SK-N-SH treated with all-trans-retinoic acid at 6 μM for 48 hours (cell line): ENCODE data around the gene SELENOI.

Source experiments
- ATAC-seq: fragments of 200-7000 bp; cut with Tn5 transposase; 3 replicates; pipeline ENCODE4 v1.9.1; 2020; ENCODE audit warnings: mild to moderate bottlenecking, moderate library complexity
- ARNTL ChIP-seq: fragments of 450-650 bp; formaldehyde crosslinking; IDR thresholded peaks from 2 replicates; pipeline ENCODE4 v1.5.0; 2020; ENCODE audit warnings: low read depth, mild to moderate bottlenecking, moderate library complexity, borderline replicate concordance
- BACH2 ChIP-seq: fragments of 250-450 bp; sonication (Bioruptor Pico); IDR thresholded peaks from 2 replicates; pipeline ENCODE4 v1.9.0; 2021; ENCODE audit warnings: mild to moderate bottlenecking, borderline replicate concordance
- CSDC2 ChIP-seq: fragments of 250-450 bp; sonication (Bioruptor Pico); IDR thresholded peaks from 2 replicates; pipeline ENCODE4 v1.5.0; 2020; ENCODE audit warnings: mild to moderate bottlenecking, moderate library complexity
- CSRNP3 ChIP-seq: fragments of 250-450 bp; sonication (Bioruptor Pico); IDR thresholded peaks from 2 replicates; pipeline ENCODE4 v1.5.1; 2021; ENCODE audit warnings: mild to moderate bottlenecking, moderate library complexity
- GLIS3 ChIP-seq: fragments of 250-450 bp; sonication (Bioruptor Pico); IDR thresholded peaks from 2 replicates; pipeline ENCODE4 v1.5.0; 2020; ENCODE audit warnings: mild to moderate bottlenecking, moderate library complexity
- ISL1 ChIP-seq: fragments of 250-450 bp; sonication (Bioruptor Pico); IDR thresholded peaks from 2 replicates; pipeline ENCODE4 v2.1.2; 2022; ENCODE audit warnings: mild to moderate bottlenecking, moderate library complexity
- OSR1 ChIP-seq: fragments of 250-450 bp; sonication (Bioruptor Pico); IDR thresholded peaks from 2 replicates; pipeline ENCODE4 v1.8.0; 2022; ENCODE audit warnings: moderate library complexity, mild to moderate bottlenecking, inconsistent platforms
- PPARA ChIP-seq: fragments of 250-450 bp; sonication (Bioruptor Pico); IDR thresholded peaks from 2 replicates; pipeline ENCODE4 v1.5.0; 2020; ENCODE audit warnings: mild to moderate bottlenecking, borderline replicate concordance
- RARB ChIP-seq: fragments of 250-450 bp; sonication (Bioruptor Pico); IDR thresholded peaks from 2 replicates; pipeline ENCODE4 v1.8.0; 2021; ENCODE audit warnings: mild to moderate bottlenecking, moderate library complexity
- SNAI2 ChIP-seq: fragments of 250-450 bp; sonication (Bioruptor Pico); IDR thresholded peaks from 2 replicates; pipeline ENCODE4 v1.5.0; 2020; ENCODE audit warnings: mild to moderate bottlenecking, moderate library complexity
- TCF4 ChIP-seq: fragments of 250-450 bp; sonication (Bioruptor Pico); IDR thresholded peaks from 2 replicates; pipeline ENCODE4 v1.8.0; 2021; ENCODE audit warnings: mild to moderate bottlenecking, moderate library complexity, borderline replicate concordance
- TOX ChIP-seq: fragments of 250-450 bp; sonication (Bioruptor Pico); IDR thresholded peaks from 2 replicates; pipeline ENCODE4 v1.8.0; 2021; ENCODE audit warnings: mild to moderate bottlenecking, moderate library complexity, borderline replicate concordance
- ZC3H10 ChIP-seq: fragments of 250-450 bp; sonication (Bioruptor Pico); IDR thresholded peaks from 2 replicates; pipeline ENCODE4 v1.5.1; 2021; ENCODE audit warnings: mild to moderate bottlenecking, moderate library complexity
- ZFP30 ChIP-seq: fragments of 450-650 bp; formaldehyde crosslinking; IDR thresholded peaks from 2 replicates; pipeline ENCODE4 v1.5.0; 2022; ENCODE audit warnings: mild to moderate bottlenecking, moderate library complexity
- ZNF565 ChIP-seq: fragments of 450-650 bp; formaldehyde crosslinking; conservative IDR thresholded peaks from 2 replicates; pipeline ENCODE4 v1.5.0; 2020; ENCODE audit warnings: low read depth, mild to moderate bottlenecking, moderate library complexity
- ZNF70 ChIP-seq: fragments of 450-650 bp; formaldehyde crosslinking; IDR thresholded peaks from 2 replicates; pipeline ENCODE4 v1.5.0; 2020; ENCODE audit warnings: mild to moderate bottlenecking, moderate library complexity
- ZNF8 ChIP-seq: fragments of 450-650 bp; formaldehyde crosslinking; IDR thresholded peaks from 2 replicates; pipeline ENCODE4 v1.5.0; 2020; ENCODE audit warnings: mild to moderate bottlenecking, moderate library complexity
- TF ChIP-seq, protein P1 (sequence below): fragments of 250-450 bp; sonication (Bioruptor Pico); IDR thresholded peaks from 2 replicates; pipeline ENCODE4 v1.5.0; 2020; ENCODE audit warnings: mild to moderate bottlenecking, moderate library complexity
- TF ChIP-seq, protein P2 (sequence below): fragments of 250-450 bp; sonication (Bioruptor Pico); IDR thresholded peaks from 2 replicates; pipeline ENCODE4 v1.8.0; 2020; ENCODE audit warnings: mild to moderate bottlenecking, moderate library complexity, borderline replicate concordance

The SELENOI gene

DNA sequence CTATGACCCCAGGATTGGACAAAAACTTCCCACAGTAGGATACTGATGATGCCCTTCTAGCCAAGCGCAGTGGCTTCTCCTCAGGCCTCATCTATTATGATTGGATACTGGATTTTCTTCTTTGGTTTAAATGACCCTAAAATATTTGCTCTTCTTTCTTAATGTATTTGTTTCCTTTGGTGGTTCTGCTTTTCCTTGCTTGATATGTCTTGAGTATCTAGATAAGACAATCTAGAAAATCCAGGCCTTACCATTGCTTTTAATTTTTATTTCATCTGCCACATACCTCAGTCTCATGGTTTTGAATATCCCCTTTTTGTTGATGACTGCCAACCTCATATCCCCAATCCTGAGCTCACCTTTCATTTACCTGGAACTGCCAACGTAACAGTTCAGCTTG lies 96.4 kb downstream of the SELENOI start:
- TF ChIP-seq TOX (CRISPR knock-in tag) (no peak), CSDC2 (CRISPR knock-in tag) (no peak), ZNF70 (CRISPR knock-in tag) (no peak), ISL1 (CRISPR knock-in tag) (no peak), PPARA (CRISPR knock-in tag) (no peak), CSRNP3 (CRISPR knock-in tag) (no peak), SNAI2 (no peak), ZFP30 (CRISPR knock-in tag) (no peak)
- TF ChIP-seq, protein P1, sequence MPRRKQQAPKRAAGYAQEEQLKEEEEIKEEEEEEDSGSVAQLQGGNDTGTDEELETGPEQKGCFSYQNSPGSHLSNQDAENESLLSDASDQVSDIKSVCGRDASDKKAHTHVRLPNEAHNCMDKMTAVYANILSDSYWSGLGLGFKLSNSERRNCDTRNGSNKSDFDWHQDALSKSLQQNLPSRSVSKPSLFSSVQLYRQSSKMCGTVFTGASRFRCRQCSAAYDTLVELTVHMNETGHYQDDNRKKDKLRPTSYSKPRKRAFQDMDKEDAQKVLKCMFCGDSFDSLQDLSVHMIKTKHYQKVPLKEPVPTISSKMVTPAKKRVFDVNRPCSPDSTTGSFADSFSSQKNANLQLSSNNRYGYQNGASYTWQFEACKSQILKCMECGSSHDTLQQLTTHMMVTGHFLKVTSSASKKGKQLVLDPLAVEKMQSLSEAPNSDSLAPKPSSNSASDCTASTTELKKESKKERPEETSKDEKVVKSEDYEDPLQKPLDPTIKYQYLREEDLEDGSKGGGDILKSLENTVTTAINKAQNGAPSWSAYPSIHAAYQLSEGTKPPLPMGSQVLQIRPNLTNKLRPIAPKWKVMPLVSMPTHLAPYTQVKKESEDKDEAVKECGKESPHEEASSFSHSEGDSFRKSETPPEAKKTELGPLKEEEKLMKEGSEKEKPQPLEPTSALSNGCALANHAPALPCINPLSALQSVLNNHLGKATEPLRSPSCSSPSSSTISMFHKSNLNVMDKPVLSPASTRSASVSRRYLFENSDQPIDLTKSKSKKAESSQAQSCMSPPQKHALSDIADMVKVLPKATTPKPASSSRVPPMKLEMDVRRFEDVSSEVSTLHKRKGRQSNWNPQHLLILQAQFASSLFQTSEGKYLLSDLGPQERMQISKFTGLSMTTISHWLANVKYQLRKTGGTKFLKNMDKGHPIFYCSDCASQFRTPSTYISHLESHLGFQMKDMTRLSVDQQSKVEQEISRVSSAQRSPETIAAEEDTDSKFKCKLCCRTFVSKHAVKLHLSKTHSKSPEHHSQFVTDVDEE, result no peak
- no peak for ATAC-seq

- no peak for ATAC-seq
- TF ChIP-seq ARNTL (CRISPR knock-in tag) (no peak), ZNF8 (CRISPR knock-in tag) (no peak), RARB (no peak), GLIS3 (CRISPR knock-in tag) (no peak), ZFP30 (CRISPR knock-in tag) (no peak), BACH2 (CRISPR knock-in tag) (no peak), CSRNP3 (CRISPR knock-in tag) (no peak), OSR1 (no peak), ZNF565 (no peak)
- TF ChIP-seq, protein P2, sequence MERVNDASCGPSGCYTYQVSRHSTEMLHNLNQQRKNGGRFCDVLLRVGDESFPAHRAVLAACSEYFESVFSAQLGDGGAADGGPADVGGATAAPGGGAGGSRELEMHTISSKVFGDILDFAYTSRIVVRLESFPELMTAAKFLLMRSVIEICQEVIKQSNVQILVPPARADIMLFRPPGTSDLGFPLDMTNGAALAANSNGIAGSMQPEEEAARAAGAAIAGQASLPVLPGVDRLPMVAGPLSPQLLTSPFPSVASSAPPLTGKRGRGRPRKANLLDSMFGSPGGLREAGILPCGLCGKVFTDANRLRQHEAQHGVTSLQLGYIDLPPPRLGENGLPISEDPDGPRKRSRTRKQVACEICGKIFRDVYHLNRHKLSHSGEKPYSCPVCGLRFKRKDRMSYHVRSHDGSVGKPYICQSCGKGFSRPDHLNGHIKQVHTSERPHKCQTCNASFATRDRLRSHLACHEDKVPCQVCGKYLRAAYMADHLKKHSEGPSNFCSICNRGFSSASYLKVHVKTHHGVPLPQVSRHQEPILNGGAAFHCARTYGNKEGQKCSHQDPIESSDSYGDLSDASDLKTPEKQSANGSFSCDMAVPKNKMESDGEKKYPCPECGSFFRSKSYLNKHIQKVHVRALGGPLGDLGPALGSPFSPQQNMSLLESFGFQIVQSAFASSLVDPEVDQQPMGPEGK (CRISPR knock-in tag), result no peak
- TF ChIP-seq, all 23 proteins: peak for 0
These were observed 96.8 kb downstream of the SELENOI start for GRCh38 chr2:26442707-26443106.

GRCh38 chr2:26444236-26444635 lies 98.3 kb downstream of the SELENOI start:
- TF ChIP-seq ISL1 (CRISPR knock-in tag), result no peak
- TF ChIP-seq ZC3H10, result no peak
- TF ChIP-seq, protein P2 (CRISPR knock-in tag), result no peak
- TF ChIP-seq TCF4, result no peak
- TF ChIP-seq, all 23 proteins: peak for 0
- no peak for ATAC-seq
